Fibroblast of lung (primary cell): Measurements from ENCODE around the gene SCO2. TPM values are rescaled to one million over a fixed set of nuclear protein-coding genes. Genes with fewer than 3 reads are reported as not detected.

ENCODE experiments used
- DNase-seq, 2 donors: peaks; one replicate each; pipeline versions ENCODE4 v3.0.0 to v3.0.0-alpha.2; 2010; ENCODE audit warnings: low read depth in 2 of 2
- H2AFZ ChIP-seq: 2 replicates; pipeline ENCODE4 v1.5.1; 2012; ENCODE audit warnings: low read length, control low read depth, inconsistent platforms
- H3K27ac ChIP-seq: 2 replicates; pipeline ENCODE4 v1.5.1; 2011; ENCODE audit warnings: low read length, control low read depth; ENCODE audit not compliant: insufficient read depth
- H3K27me3 ChIP-seq: 2 replicates; pipeline ENCODE4 v1.5.1; 2011; ENCODE audit warnings: mild to moderate bottlenecking, low read length; ENCODE audit not compliant: control insufficient read depth, insufficient read depth
- H3K36me3 ChIP-seq: 2 replicates; pipeline ENCODE4 v1.5.1; 2011; ENCODE audit warnings: low read length; ENCODE audit not compliant: control insufficient read depth, insufficient read depth
- H3K4me1 ChIP-seq: 2 replicates; pipeline ENCODE4 v1.5.1; 2011; ENCODE audit warnings: low read length; ENCODE audit not compliant: control insufficient read depth, insufficient read depth; ENCODE audit errors: extremely low read depth
- H3K4me2 ChIP-seq: 2 replicates; pipeline ENCODE4 v1.5.1; 2011; ENCODE audit warnings: low read length, control low read depth; ENCODE audit not compliant: insufficient read depth; ENCODE audit errors: extremely low read depth
- H3K4me3 ChIP-seq, 4 experiments: fragments of 200-600 bp in 1 of 4; sonication (generic) in 1 of 4; replicated peaks in 1 of 4; 2 replicates each; pipeline ENCODE4 v1.5.1; 2011 to 2016; ENCODE audit warnings: low read length in 4 of 4, low read depth in 3 of 4, mild to moderate bottlenecking in 3 of 4, control low read depth in 2 of 4, inconsistent platforms in 1 of 4, mixed read lengths in 1 of 4; ENCODE audit not compliant: insufficient read depth in 1 of 4; ENCODE audit errors: control extremely low read depth in 1 of 4
- H3K79me2 ChIP-seq: 2 replicates; pipeline ENCODE4 v1.5.1; 2012; ENCODE audit warnings: mild to moderate bottlenecking, low read length, inconsistent platforms; ENCODE audit not compliant: control insufficient read depth, insufficient read depth
- H3K9ac ChIP-seq: 2 replicates; pipeline ENCODE4 v1.5.1; 2011; ENCODE audit warnings: mild to moderate bottlenecking, low read length, control low read depth; ENCODE audit not compliant: insufficient read depth
- H3K9me3 ChIP-seq: 2 replicates; pipeline ENCODE4 v1.5.1; 2012; ENCODE audit warnings: low read depth, low read length; ENCODE audit not compliant: control insufficient read depth, insufficient read depth
- H4K20me1 ChIP-seq: 2 replicates; pipeline ENCODE4 v1.5.1; 2011; ENCODE audit warnings: low read length; ENCODE audit not compliant: control insufficient read depth, insufficient read depth; ENCODE audit errors: extremely low read depth
- CTCF ChIP-seq, 2 donors: IDR thresholded peaks in 1 of 2; conservative IDR thresholded peaks in 1 of 2; 1 replicate in 1 of 2; 2 replicates in 1 of 2; pipeline ENCODE4 v1.5.1; 2011 to 2012; ENCODE audit warnings: low read length in 2 of 2, control low read depth in 1 of 2, inconsistent platforms in 1 of 2, low read depth in 1 of 2, mild to moderate bottlenecking in 1 of 2
- EZH2 ChIP-seq: IDR thresholded peaks from 2 replicates; pipeline ENCODE4 v1.5.1; 2012; ENCODE audit warnings: low read length, control low read depth, mild to moderate bottlenecking; ENCODE audit errors: missing control alignments
- polyA plus RNA-seq, 2 donors: library from polyadenylated mRNA; depleted of rRNA in 1 of 2; stranded (reverse) in 1 of 2; unstranded in 1 of 2; fragments of >200 nt; gene quantifications; 2 replicates each; pipeline ENCODE4 v1.2.1, GENCODE V29; 2011 to 2012; ENCODE audit warnings: missing spikeins in 1 of 2
- total RNA-seq: library from RNA; depleted of rRNA; stranded (reverse); fragments of >200 nt; gene quantifications from 2 replicates; pipeline ENCODE4 v1.2.1, GENCODE V29; 2014

SCO2 gene
- total and polyA plus RNA-seq, 2 donors (not counting 1 experiment from before 2014, with no cell fraction given): 0.42 to 3.1 TPM

- DNase-seq: no peak
- Histone ChIP-seq H4K20me1 (no peaks in the 10 kb centered on the region), H3K4me2 (no peak overlapping the region), H3K9ac (no peak overlapping the region), H3K4me3 (no peak overlapping the region), H3K79me2 (peaks cover 16% of the 10 kb centered on the region), H3K9me3 (no peaks in the 10 kb centered on the region), H3K27me3 (no peaks in the 10 kb centered on the region), H3K4me1 (no peaks in the 10 kb centered on the region), H3K36me3 (peaks cover 19% of the 10 kb centered on the region), H2AFZ (no peak overlapping the region), H3K27ac (no peak overlapping the region)
- no peak for TF ChIP-seq CTCF (conservative IDR thresholded peaks at IDR 0.05 in 1 of 2, IDR thresholded peaks at IDR 0.05 in 1 of 2; ENCODE audit: low read depth in 1 of 2, low read length in 2 of 2)
These were observed 23.3 kb downstream of the SCO2 start for GRCh38 chr22:50502096-50502495.

GRCh38 chr22:50500452-50500851, 24.9 kb downstream of the SCO2 start:
- DNase-seq: no peak

GRCh38 chr22:50498322-50498890, 27.0 kb downstream of the SCO2 start:
- H3K4me3 ChIP-seq: no peak overlapping the region
- no peak overlapping the region for H3K4me2 ChIP-seq
- DNase-seq: peak; percentile 36 to 62
- H3K36me3 ChIP-seq: peaks cover 5% of the 10 kb centered on the region
- no peaks in the 10 kb centered on the region for H3K9me3 ChIP-seq
- TF ChIP-seq EZH2 (no peak), CTCF (conservative IDR thresholded peaks at IDR 0.05 in 1 of 2, IDR thresholded peaks at IDR 0.05 in 1 of 2; ENCODE audit: low read depth in 1 of 2, low read length in 2 of 2) (peak; percentile 54 to 80)
- H3K27ac ChIP-seq: no peak overlapping the region
- H2AFZ ChIP-seq: no peak overlapping the region
- H4K20me1 ChIP-seq: no peaks in the 10 kb centered on the region
- no peaks in the 10 kb centered on the region for H3K4me1 ChIP-seq
- H3K9ac ChIP-seq: no peak overlapping the region
- H3K79me2 ChIP-seq: no peaks in the 10 kb centered on the region
- H3K27me3 ChIP-seq: no peaks in the 10 kb centered on the region

More at GRCh38 chr22:50500452-50500851, 24.9 kb downstream of the SCO2 start:
- H3K36me3 ChIP-seq: peaks cover 14% of the 10 kb centered on the region
- H3K4me3 ChIP-seq: no peak overlapping the region
- H3K4me2 ChIP-seq: no peak overlapping the region
- no peaks in the 10 kb centered on the region for H3K4me1 ChIP-seq
- TF ChIP-seq CTCF (conservative IDR thresholded peaks at IDR 0.05 in 1 of 2, IDR thresholded peaks at IDR 0.05 in 1 of 2; ENCODE audit: low read depth in 1 of 2, low read length in 2 of 2) (no peak), EZH2 (no peak)
- no peak overlapping the region for H2AFZ ChIP-seq
- no peak overlapping the region for H3K9ac ChIP-seq
- H3K9me3 ChIP-seq: no peaks in the 10 kb centered on the region
- no peak overlapping the region for H3K27ac ChIP-seq
- H4K20me1 ChIP-seq: no peaks in the 10 kb centered on the region
- H3K27me3 ChIP-seq: no peaks in the 10 kb centered on the region
- no peaks in the 10 kb centered on the region for H3K79me2 ChIP-seq
